HG03108 (cell line): ENCODE data around the gene RAD51AP2.
A peak's percentile ranks its signal among the peaks of the same experiment; 100 is the strongest.
"Not testable (repeated sequence)": the region's sequence is repeated elsewhere in the genome, so short reads cannot be mapped to it uniquely, and the experiment has no call there.

Experiments used
- ATAC-seq: cut with Tn5 transposase; IDR thresholded peaks from one replicate; pipeline ENCODE4 v1.9.1; 2021; ENCODE audit warnings: moderate library complexity; ENCODE audit not compliant: unreplicated experiment

RAD51AP2 gene

DNA sequence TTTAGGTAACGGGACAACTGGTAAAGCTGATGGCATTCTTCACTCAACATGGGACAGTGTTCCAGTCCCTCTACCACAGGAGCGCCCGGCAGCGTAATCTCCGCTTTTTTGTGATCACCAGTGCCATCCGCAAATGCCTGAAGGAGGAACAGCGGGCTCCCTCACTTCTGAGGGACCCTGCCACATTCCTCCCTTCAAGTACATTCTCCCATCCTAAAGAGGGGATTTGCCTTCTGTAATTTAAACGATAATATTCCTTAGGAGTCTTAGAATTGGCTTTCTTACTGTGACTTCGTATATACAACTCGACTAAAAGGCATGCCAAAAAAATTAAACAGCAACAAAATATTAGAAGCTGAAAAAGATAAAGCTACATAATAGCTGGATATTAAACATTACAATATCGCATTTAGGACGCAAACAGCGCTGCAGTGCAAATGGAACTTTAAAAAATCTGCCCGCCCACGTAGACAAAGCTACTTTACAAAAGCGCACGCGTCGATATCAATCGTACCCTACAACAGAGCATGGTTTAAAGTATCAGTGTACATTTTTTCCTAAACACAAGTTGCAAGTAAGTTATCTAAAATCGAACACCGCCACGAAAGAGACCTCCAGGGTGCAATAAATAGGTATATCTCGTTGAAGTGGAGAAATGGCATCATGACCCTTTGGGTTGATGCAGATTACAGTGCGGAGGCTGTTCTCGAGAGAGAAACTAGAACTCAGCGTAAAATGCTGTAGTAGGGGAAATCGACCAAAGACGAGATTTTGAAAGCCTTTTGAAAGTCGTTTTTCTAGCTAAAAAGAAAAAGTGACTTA, 20.0 kb upstream of the RAD51AP2 start:
- no peak for ATAC-seq

GRCh38 chr2:17536416-17536815, 18.2 kb upstream of the RAD51AP2 start:
- no peak for ATAC-seq

- no peak for ATAC-seq
These were observed 15.3 kb upstream of the RAD51AP2 start for GRCh38 chr2:17533546-17533945.

- no peak for ATAC-seq
These were observed 11.5 kb upstream of the RAD51AP2 start for GRCh38 chr2:17529771-17530170.

DNA sequence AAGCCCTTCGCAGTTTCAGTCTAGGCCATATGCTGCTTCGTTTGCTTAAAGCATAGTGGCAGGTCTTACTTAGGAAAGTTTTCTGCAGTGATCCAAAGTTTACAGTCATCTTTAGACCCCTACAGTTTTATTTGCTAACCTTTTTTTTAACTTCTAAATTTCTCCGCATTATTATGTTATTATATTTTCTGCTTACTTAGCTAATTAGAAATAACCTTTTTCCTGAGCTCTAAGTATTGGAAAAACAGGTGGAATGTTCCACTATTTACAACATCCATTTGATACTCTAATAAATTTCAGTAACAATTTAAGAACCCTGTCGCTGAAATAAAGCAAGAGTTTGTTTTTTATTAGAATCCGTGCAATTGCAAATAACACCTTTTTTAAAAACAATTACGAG, 4.1 kb upstream of the RAD51AP2 start:
- no peak for ATAC-seq

- no peak for ATAC-seq
These were observed 3.4 kb upstream of the RAD51AP2 start for GRCh38 chr2:17521621-17522020.

- no peak for ATAC-seq
These were observed 2.5 kb upstream of the RAD51AP2 start for GRCh38 chr2:17520761-17521160.

DNA sequence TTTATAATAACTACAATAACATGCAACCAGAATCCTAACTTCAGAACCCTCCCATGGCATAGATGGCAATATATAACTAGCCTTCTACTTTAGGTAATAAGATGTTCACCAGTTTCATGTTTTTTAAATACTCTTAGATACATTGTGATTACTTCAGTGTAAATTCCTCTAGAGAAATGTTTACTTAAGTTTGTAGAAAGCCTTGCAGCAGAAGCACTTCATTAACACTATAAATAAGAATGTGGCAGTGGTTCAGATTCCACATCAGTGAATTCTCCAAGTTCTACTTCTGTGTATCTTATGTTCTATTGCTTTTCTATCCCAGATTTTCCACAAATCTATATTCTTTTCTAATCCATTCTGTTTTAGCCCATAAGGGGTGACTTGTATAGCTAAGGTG, 1.2 kb upstream of the RAD51AP2 start:
- ATAC-seq = no peak

- no peak for ATAC-seq
These were observed 594 bp downstream of the RAD51AP2 start for GRCh38 chr2:17517481-17518211.

- ATAC-seq = peak; percentile 44
These were observed 2.6 kb downstream of the RAD51AP2 start for GRCh38 chr2:17515652-17516051.

DNA sequence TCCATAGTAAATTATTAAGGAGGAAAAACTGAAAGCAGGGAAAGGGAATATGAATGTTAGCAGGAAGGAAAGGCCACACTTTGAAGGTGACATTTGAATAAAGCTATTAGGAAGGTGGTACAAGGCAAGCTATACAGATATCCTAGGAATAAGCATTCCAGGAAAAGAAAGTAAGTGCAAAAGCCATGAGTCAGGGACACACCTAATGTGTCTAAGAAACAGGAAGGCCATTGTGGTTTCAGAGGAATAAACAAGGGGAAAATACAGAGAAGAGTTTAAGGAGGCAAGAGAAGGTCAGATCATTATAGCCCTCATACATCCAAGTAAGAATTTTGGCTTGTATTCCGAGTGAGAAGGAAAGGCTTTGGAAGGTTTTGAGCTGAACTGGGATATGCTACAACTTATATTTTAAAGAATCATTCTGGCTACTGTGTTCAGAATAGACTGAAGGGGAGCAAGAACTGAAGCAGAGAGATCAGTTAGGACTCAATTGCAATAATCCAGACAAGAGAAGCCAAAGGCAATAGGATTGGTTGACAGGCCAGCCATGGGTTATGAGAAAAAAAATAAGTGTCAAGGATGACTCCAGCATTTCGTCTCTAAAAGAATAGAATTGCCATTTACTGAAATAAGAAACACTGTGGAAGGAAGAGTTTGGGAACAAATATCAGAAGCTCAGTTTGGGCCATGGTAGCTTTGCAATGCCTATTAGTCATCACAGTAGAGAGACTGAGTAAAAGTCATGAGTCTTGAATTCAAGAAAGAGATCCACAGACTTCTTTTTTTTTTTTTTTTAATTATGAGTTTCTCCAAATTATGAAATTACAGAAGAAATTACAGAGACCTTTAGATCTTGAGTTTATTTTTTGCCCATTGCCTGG, 11.3 kb downstream of the RAD51AP2 start:
- no peak for ATAC-seq

GRCh38 chr2:17497718-17498117, 20.5 kb downstream of the RAD51AP2 start:
- ATAC-seq = no peak

DNA sequence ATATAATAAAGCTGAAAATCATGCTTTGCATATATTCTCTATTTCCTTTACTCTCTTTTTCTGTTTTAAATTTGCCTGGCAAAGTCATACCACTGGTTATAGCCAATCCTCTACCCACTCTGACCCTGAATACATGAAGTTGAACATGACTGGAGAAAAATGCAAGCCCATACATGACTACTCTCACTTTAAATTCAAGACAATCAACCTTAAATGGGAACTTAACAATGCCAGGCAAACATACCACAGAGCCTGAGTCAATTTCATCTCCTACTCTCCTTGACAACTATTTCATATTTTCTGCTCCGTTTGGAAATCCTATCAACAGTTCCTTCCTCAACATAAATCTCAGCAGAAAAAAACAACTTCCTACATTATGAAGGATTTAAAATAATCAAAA, 22.6 kb downstream of the RAD51AP2 start:
- ATAC-seq = no peak

GRCh38 chr2:17490165-17490564, 28.1 kb downstream of the RAD51AP2 start:
- not testable (repeated sequence) for ATAC-seq

GRCh38 chr2:17488610-17489009, 29.6 kb downstream of the RAD51AP2 start:
- ATAC-seq = not testable (repeated sequence)

DNA sequence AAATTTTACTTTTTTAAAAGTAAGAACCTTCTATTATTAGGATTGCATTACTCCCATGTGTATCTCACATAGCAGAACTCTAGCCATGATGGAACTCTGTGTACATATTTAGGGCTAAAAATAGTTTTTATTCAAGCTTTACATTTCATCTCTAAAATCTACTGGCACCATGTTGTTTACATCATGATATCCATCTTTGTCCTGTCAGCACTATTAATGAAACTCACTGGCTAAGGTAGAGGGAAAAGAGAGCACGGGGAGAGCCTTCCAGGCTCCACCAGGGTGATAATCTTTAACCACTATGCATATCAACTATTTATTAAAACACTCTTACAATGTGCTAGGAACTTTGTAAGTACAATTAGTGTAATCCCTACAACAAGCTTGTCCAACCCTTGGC, 34.7 kb downstream of the RAD51AP2 start:
- ATAC-seq = no peak

DNA sequence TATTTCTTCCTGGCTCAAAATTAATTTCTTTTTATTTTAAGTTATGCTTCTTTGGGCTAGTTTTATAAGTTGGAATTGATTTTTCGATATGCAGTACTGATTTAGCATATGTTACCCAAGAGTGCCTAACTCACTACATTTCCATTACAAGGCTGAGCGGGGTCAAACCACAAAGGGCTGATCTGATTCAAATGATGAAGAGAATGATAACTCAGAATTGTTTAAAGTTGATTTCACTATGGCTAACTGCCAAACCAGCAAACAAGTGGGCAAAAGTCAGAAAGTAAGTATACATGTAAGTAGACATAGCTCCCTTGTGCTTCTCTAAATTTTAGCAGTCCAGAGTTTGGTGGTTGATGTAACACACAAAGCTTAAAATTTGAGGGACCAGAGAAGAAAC, 35.6 kb downstream of the RAD51AP2 start:
- ATAC-seq = no peak

- no peak for ATAC-seq
These were observed 38.4 kb downstream of the RAD51AP2 start for GRCh38 chr2:17479875-17480274.

GRCh38 chr2:17476830-17477229, 41.4 kb downstream of the RAD51AP2 start:
- no peak for ATAC-seq

GRCh38 chr2:17476064-17476463, 42.2 kb downstream of the RAD51AP2 start:
- ATAC-seq = no peak

GRCh38 chr2:17475286-17475685, 43.0 kb downstream of the RAD51AP2 start:
- no peak for ATAC-seq
